ENCODE measurements around the gene CORO1C. TPM values are rescaled to one million over a fixed set of nuclear protein-coding genes. Genes with fewer than 3 reads are reported as not detected.
A peak's percentile ranks its signal among the peaks of the same experiment; 100 is the strongest.
"Not testable (repeated sequence)": the region's sequence is repeated elsewhere in the genome, so short reads cannot be mapped to it uniquely, and the experiment has no call there.

The CORO1C gene
- total RNA-seq, 1 donor from 2014 or later = 128 TPM

- no peaks in the 10 kb centered on the region for H3K36me3 Mint-ChIP-seq
- H3K4me1 Mint-ChIP-seq = peaks cover 24% of the 10 kb centered on the region
- no peaks in the 10 kb centered on the region for H3K9me3 Mint-ChIP-seq
Observed at GRCh38 chr12:108753976-108754375, 22.7 kb upstream of the CORO1C start.

GRCh38 chr12:108752387-108752786, 21.1 kb upstream of the CORO1C start:
- H3K36me3 ChIP-seq = no peaks in the 10 kb centered on the region
- H4K20me1 ChIP-seq (ENCODE audit: low read depth) = no peaks in the 10 kb centered on the region
- H3K4me2 ChIP-seq = no peak overlapping the region
- no peak overlapping the region for H2AFZ ChIP-seq (replicated peaks)
- H3K79me2 ChIP-seq (ENCODE audit: low read depth) = no peaks in the 10 kb centered on the region
- no peaks in the 10 kb centered on the region for H3F3A ChIP-seq (ENCODE audit: low read depth)
- no peak overlapping the region for H3K27ac ChIP-seq
- no peaks in the 10 kb centered on the region for H3K9me3 ChIP-seq (ENCODE audit: low read depth)
- H3K36me3 Mint-ChIP-seq = peaks cover under 1% of the 10 kb centered on the region
- H3K27me3 Mint-ChIP-seq (ENCODE audit: insufficient read depth, low read depth) = peaks cover 6% of the 10 kb centered on the region
- H3K27me3 ChIP-seq = no peaks in the 10 kb centered on the region
- H3K4me3 ChIP-seq = no peak overlapping the region
- H3K4me3 Mint-ChIP-seq = no peak overlapping the region
- TF ChIP-seq EZH2phosphoT487 (IDR thresholded peaks at IDR 0.05) (no peak), CTCF (IDR thresholded peaks at IDR 0.05) (no peak), EZH2 (IDR thresholded peaks at IDR 0.05) (no peak)
- DNase-seq (ENCODE audit: low spot score) = no peak
- peaks cover 24% of the 10 kb centered on the region for H3K4me1 Mint-ChIP-seq
- peaks cover 3% of the 10 kb centered on the region for H3K4me1 ChIP-seq
- no peak overlapping the region for H3K9ac ChIP-seq
- H3K9me3 Mint-ChIP-seq = no peaks in the 10 kb centered on the region
- H3K27ac Mint-ChIP-seq = no peak overlapping the region

More at GRCh38 chr12:108753976-108754375, 22.7 kb upstream of the CORO1C start:
- Histone ChIP-seq H3K27ac (no peak overlapping the region), H3K36me3 (no peaks in the 10 kb centered on the region), H3K9me3 (ENCODE audit: low read depth) (no peaks in the 10 kb centered on the region), H2AFZ (replicated peaks) (no peak overlapping the region), H3K4me1 (peaks cover 3% of the 10 kb centered on the region), H3K4me2 (no peak overlapping the region), H4K20me1 (ENCODE audit: low read depth) (no peaks in the 10 kb centered on the region), H3K27me3 (no peaks in the 10 kb centered on the region), H3K79me2 (ENCODE audit: low read depth) (no peaks in the 10 kb centered on the region), H3K9ac (no peak overlapping the region), H3K4me3 (no peak overlapping the region), H3F3A (ENCODE audit: low read depth) (no peaks in the 10 kb centered on the region)
- peak overlapping the region; percentile 77 for H3K27ac Mint-ChIP-seq
- TF ChIP-seq EZH2phosphoT487 (IDR thresholded peaks at IDR 0.05) (no peak), EZH2 (IDR thresholded peaks at IDR 0.05) (no peak), CTCF (IDR thresholded peaks at IDR 0.05) (no peak)
- no peak overlapping the region for H3K4me3 Mint-ChIP-seq
- no peak for DNase-seq (ENCODE audit: low spot score)
- H3K27me3 Mint-ChIP-seq (ENCODE audit: insufficient read depth, low read depth) = peaks cover 6% of the 10 kb centered on the region

- Histone ChIP-seq H3K4me2 (no peak overlapping the region), H3K27ac (no peak overlapping the region), H3K4me1 (peaks cover 3% of the 10 kb centered on the region), H3K79me2 (ENCODE audit: low read depth) (no peaks in the 10 kb centered on the region), H3K36me3 (no peaks in the 10 kb centered on the region), H4K20me1 (ENCODE audit: low read depth) (no peaks in the 10 kb centered on the region), H3K4me3 (no peak overlapping the region), H3K9me3 (ENCODE audit: low read depth) (no peaks in the 10 kb centered on the region), H3K9ac (no peak overlapping the region), H3K27me3 (no peaks in the 10 kb centered on the region), H3F3A (ENCODE audit: low read depth) (no peaks in the 10 kb centered on the region), H2AFZ (replicated peaks) (no peak overlapping the region)
- no peak for TF ChIP-seq EZH2phosphoT487 (IDR thresholded peaks at IDR 0.05)
- no peak for TF ChIP-seq EZH2 (IDR thresholded peaks at IDR 0.05)
- TF ChIP-seq CTCF (IDR thresholded peaks at IDR 0.05) = no peak
- peaks cover 2% of the 10 kb centered on the region for H3K36me3 Mint-ChIP-seq
- no peak overlapping the region for H3K27ac Mint-ChIP-seq
- no peak for DNase-seq (ENCODE audit: low spot score)
- peaks cover 24% of the 10 kb centered on the region for H3K4me1 Mint-ChIP-seq
- H3K9me3 Mint-ChIP-seq = no peaks in the 10 kb centered on the region
- H3K27me3 Mint-ChIP-seq (ENCODE audit: insufficient read depth, low read depth) = peaks cover 2% of the 10 kb centered on the region
- no peak overlapping the region for H3K4me3 Mint-ChIP-seq
Observed at GRCh38 chr12:108751821-108752220, 20.5 kb upstream of the CORO1C start.

GRCh38 chr12:108751003-108751402, 19.7 kb upstream of the CORO1C start:
- H3K4me1 Mint-ChIP-seq = peaks cover 24% of the 10 kb centered on the region
- H3K27me3 Mint-ChIP-seq (ENCODE audit: insufficient read depth, low read depth); H3K9me3 Mint-ChIP-seq; H3K27ac ChIP-seq; H3K27ac Mint-ChIP-seq; H3K4me1 ChIP-seq; H3K36me3 ChIP-seq; H3K9me3 ChIP-seq (ENCODE audit: low read depth); H3K4me3 Mint-ChIP-seq; H3K36me3 Mint-ChIP-seq; H3K4me2 ChIP-seq; H3K79me2 ChIP-seq (ENCODE audit: low read depth); H2AFZ ChIP-seq (replicated peaks); H3K9ac ChIP-seq; H3F3A ChIP-seq (ENCODE audit: low read depth); H3K4me3 ChIP-seq; DNase-seq (ENCODE audit: low spot score); H4K20me1 ChIP-seq (ENCODE audit: low read depth); H3K27me3 ChIP-seq: not testable (repeated sequence)
